NCI-H146 treated with DMSO at 0.1 percent for 48 hours (cell line): Measurements from ENCODE around the gene ZFP2.

Experiments
- DNase-seq: peaks from one replicate; lab custom pipeline; 2025; ENCODE audit not compliant: unreplicated experiment; lab: John Stamatoyannopoulos, UW

The ZFP2 gene

DNA sequence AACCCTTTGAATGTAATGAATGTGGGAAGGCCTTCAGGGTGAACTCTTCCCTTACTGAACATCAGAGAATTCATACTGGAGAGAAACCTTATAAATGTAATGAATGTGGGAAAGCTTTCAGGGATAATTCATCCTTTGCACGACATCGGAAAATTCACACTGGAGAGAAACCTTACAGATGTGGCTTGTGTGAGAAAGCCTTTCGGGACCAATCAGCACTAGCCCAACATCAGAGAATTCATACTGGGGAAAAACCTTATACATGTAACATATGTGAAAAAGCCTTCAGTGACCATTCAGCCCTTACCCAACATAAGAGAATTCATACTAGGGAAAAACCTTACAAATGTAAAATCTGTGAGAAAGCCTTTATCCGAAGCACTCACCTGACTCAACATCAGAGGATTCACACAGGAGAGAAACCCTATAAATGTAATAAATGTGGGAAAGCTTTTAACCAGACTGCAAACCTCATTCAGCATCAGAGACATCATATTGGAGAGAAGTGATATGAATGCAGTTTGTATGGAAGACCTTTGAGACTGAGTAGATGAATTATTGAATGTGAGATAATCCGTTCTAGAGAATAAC, 69.8 kb downstream of the ZFP2 start:
- DNase-seq: no peak

DNA sequence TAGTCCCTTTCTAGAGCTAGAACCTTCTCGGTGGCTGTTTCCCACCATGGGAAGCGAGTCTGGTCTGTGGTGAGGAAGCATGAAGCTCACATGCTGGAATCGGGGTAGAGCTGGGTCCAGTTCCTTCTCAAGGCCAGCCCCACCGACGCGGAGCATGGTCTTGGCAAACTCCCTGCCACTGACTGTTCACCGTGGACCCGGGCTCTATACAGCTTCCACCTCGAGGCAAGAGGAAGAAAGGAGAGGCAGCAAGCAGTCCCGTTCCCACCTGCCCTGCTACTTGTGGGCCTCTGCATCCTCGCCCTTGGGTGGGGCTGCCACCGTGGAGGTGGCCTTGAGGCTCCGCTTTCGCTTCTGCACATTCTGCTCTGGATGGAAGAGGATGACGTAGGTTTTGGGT, 85.7 kb downstream of the ZFP2 start:
- DNase-seq: no peak
